C1 segment of cervical spinal cord (tissue), 14 donors: ENCODE measurements around the gene UBAC2.
"Not testable (repeated sequence)": the region's sequence is repeated elsewhere in the genome, so short reads cannot be mapped to it uniquely, and the experiment has no call there.

Source experiments
- DNase-seq, 14 donors: peaks; one replicate each; lab custom pipeline; 2025; lab: John Stamatoyannopoulos, UW

Gene UBAC2

DNA sequence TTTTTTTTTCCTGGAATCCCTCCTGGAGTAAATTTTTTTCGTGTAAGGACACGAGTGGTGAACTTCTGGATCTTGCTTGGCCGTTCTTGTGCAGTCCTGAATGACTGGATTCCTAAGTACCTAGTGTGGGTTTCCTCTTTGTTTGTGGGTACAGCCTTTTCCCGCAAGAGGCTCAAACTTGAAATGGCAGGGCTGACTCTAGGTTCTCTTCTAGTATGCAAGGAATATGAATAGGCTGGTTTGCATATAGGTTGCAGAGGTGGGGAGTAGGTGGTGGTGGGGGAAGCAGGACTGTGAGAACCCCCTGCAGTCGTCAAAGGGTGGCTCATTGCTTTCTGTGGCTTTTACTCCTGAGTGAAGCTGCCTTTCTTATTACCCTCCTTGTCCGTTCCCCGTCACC is 13.6 kb downstream of the UBAC2 start:
- peak in 1 of 14 donors; percentile 20 for DNase-seq

DNA sequence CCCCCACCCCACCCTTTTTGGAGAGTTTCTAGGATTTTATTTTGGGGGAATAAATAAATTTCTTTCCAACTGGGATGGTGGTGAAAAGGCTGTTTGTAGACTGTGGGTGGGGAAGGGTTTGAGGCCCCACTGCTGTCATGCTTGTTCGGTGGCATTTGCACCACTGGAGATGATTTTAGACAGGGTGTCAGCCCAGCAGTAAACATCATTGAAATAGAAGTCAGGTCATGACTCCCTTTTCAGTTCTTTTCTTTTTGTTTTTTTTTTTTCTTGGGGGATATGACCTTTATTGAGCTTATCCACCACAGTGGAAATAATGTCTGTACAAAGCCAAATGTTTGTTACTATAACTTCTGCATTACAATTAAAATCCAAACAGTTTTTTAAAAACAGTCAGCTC is 14.1 kb downstream of the UBAC2 start:
- DNase-seq: no peak

DNA sequence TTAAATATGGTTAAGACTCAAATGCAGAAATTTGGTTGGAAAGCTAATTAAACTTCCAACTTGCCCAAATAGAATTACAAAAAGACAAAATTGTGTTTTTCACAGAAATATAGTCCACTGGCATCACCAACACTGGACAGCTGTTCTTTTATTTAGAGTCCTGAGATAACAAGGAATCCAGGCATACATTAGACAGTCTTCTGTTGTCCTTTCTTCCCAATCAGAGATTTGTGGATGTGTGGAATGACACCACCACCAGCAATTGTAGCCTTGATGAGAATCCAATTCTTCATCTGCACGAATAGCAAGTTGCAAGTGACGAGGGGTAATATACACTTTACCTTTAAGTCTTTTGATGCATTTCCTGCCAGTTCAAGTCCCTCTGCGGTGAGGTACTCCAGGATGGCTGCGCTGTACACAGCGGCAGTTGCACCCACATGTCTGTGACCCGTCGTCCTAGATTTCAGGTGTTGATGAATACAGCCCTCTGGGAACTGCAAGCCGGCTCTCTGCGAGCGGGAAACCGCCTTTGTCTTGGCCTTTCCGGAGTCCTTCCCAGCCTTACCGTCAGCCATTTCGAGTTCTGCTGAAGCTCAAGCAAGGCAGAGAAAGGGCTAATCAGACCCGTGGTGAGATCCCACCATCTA is 14.7 kb downstream of the UBAC2 start:
- peak in 2 of 14 donors; percentile 8 to 75 for DNase-seq

DNA sequence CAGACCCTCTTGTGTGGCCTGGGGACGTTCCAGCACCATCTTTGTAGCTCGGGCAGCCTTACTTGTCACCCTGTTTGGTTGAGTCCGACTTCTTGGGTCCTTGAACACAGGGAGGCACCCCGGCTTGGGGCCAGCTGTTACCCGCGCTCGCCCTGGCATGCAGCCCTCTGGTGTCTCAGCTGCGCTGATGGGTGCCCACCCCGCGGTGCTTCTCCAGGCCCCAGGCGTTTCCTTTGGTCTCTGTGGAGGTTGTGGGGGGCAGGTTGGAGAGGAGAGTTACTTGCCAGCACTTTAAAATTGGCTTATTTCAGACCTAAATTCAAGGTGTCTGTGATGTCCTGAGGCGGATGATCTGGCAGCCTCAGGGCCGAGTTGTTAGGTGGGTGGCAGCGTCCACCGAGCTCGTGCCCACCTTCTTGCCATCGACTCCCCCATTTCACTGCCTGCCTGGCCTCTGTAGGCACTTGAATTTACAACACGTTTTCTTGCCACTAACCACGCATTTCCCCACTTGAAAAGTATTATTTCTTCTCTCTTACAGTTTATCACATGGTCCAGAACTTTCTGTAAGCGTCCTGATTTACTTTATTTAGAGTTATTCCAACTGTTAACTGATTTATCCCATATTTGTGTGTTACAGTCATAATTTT is 16.9 kb downstream of the UBAC2 start:
- DNase-seq: peak in 1 of 14 donors; percentile 29

DNA sequence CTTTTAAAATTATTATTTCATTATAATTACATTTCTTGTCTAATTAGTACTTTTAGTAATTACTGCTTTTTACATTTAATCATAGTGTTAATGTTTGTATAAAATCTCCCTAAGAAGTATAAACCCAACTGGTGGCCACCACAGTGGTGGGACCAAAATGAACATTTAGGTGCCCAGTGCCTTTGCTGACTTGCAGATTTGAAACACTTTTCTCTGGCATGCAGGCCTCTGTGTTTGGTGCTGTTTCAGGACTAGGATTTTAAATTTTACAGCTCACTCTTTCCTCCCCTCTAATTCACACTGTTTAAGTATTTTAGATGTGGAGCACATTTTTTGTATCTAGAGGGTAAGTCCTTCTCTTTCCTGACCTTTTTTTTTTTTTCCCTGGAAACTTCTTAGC is 17.5 kb downstream of the UBAC2 start:
- DNase-seq: no peak

DNA sequence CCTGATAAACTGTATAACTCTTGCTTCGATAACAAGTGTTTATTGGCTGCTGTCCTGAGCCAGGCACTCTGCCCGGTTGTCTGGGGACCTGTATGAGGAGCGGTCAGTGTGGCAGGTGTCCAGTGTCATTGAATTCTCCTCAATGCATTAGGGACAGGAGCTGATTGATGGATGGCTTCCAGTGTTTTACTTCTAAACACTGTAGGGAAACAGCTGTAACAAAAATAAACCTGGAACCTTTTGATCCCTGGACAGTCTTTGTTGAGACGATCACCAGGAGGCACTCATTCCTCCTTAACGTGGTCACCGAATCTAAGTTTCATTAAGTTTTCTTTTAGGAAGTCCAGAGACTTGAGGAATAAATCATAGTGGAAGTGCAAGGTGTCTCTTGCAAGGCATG is 17.9 kb downstream of the UBAC2 start:
- peak in 5 of 14 donors; percentile 17 to 50 (median 29) for DNase-seq

DNA sequence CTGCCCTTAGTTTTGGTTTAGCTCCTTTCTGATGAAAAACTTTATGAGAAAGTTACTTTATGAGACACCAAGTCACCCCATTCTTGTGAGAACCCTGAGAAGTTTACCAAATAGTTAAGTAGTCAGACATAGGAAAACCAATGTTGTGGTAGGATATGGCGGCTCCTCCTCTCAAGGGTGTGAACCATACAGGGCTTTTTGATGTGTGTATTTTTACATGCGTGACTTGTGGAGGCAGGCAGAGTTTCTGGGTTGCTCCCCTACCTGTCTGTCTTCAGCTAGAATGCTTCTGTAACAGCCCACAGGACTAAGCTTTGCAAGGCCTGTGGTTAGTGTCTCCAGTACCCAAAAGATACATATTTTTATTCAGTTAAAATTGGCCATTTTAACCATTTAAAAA is 18.3 kb downstream of the UBAC2 start:
- DNase-seq: no peak

DNA sequence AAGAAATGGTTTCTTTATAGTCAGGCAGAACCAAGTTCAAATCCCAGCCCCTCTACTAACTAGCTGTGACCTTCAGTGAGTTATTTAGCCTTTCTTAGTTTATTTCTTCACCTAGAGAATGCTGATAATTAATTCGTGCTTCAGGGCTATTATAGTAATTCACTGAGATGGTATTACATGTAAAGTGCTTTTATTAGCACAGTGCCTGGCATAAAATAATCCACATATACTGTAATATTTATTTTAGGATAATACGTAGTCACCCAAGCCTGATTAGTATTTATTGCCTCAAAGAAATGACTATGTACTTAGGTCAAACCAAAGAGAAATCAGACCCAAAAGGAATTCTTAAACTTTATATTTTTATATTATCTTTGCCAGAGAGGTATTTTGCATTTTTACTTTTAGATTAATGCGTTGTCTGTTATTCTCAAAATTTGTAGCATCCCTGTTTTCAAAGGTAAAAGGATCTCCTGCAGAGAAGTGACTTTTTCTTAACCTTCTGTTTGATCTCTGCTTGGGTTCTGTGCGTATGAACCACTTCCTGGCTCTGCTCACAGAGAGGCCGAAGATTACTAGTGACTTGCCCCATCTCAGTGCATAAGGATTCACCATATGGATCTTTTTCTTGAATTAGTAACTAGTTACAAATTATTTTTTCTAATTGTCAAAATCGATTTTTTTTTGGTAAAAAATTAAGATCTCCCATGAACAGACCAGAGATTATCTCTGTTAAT is 19.7 kb downstream of the UBAC2 start:
- no peak for DNase-seq

DNA sequence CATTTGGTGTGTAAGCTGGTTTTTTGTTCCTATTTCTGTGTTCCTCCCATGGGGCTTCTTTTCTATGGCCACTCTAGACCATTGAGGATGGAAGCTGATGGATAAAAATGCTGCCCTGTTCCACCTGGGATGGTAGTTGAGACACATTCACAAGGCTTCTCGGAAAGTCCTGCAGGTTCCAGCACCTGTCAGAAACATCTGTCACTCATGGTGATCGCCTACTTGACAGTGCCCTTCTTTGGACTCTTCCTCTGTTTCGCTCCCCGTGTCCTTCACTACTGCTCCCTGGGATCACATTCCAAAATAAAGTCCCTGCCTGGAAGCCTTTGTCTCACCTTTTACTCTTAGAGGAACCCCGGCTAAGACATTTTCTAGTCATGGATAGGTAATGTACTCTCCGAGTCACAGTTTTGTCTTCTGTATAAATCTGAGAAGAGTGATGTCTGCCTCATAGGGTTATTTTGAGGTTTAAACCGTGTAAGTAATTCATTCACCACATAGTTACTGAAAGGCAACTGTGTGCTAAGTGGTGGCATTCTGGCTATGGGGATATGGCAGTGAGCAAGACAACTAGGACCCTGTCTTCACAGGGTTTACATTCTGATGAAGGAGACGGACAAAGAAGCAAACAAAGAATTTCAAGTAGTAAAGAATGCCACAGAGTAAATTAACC is 21.0 kb downstream of the UBAC2 start:
- DNase-seq: no peak

DNA sequence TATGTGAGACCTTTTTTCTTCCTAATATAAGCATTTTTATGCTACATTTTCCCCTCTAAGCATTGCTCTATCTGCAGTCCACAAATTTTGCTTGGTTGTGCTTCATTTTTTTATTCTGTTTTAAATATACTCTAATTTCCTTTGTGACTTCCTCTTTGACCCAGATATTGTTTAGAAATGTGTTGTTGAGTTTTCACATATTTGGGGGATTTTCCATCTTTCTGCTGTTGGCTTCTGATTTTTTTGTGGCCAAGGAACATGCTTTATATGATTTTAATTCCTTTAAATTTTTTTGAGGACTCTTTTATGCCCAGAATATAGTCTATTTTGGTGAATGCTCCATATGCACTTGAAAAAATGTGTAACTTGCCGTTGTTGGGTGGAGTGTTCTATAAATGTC is 22.9 kb downstream of the UBAC2 start:
- no peak for DNase-seq

DNA sequence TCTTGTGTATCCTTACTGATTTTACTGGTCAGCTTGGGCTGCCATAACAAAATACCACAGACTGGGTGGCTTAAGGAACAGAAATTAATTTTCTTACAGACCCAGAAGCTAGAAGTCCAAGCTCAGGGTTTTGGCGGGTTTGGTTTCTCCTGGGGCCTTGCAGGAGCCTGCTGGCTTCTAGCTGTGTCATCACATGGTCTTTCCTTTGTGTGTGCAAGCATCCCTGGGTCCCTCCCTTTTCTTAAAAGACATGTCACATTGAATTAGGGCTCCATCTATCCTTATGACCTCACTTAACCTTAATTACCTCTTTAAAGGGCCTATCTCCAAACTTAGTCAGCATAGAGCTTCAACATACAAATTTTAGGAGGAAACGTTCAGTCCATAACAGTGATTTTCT is 23.4 kb downstream of the UBAC2 start:
- no peak for DNase-seq

DNA sequence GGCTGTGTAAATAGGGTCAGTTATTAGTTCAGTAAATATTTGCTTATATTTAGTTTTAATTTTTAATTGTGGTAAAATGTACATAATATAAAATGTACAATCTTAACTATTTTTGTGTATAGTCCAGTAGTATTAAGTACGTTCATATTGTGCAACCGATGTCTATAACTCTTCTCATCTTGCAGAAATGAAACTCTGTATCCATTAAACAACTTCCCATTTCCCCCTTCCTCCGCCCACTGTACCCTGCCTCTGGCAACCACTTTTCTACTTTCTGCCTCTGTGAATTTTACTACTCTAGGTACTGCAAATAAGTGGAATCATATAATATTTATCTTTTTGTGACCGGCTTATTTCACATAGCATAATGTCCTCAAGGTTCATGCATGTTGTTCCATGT is 24.4 kb downstream of the UBAC2 start:
- DNase-seq: no peak

DNA sequence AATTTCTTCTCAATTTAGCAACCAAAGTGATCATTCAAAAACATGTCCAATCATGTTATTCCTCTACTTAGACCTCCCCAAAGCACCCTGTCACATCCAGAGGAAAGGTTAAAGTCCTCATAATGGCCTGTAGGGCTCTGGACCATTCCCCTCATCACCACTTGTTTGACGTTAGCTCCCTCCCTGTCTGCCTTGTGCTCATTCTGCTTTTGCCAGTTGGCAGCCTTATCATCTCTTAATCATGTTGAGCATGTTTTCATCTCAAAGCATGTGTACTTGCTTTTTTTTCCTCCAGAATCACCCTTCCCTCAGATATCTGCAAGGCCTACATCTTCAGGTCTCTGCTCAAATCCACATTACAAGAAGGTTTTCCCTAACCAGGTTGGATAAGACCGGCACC is 25.9 kb downstream of the UBAC2 start:
- no peak for DNase-seq

DNA sequence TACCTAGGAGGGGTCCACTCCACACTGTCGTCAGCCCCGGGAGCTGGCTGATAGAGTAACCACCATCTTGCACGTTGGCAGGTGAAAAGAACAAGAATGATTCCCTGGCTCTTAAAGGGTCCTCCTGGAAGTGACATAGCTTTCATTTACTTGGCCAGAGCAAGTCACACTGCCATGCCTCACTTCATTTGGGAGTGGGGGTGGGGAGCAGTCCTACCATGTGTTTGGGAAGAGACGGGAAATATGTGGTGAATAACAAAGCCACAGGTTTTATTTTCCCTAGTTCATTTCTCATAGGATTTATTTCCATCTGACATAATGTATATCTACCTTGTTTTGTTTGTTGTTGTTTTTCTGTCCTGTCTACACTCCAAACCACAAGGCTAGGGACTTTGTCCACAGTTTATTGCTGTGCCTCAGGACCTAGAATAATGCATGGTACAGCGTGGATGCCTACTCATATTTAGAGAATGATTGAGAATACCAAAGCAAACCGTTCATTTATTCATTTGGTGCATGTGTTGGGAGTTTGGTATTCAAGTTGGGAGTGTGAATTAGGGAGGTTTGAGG is 26.8 kb downstream of the UBAC2 start:
- no peak for DNase-seq

DNA sequence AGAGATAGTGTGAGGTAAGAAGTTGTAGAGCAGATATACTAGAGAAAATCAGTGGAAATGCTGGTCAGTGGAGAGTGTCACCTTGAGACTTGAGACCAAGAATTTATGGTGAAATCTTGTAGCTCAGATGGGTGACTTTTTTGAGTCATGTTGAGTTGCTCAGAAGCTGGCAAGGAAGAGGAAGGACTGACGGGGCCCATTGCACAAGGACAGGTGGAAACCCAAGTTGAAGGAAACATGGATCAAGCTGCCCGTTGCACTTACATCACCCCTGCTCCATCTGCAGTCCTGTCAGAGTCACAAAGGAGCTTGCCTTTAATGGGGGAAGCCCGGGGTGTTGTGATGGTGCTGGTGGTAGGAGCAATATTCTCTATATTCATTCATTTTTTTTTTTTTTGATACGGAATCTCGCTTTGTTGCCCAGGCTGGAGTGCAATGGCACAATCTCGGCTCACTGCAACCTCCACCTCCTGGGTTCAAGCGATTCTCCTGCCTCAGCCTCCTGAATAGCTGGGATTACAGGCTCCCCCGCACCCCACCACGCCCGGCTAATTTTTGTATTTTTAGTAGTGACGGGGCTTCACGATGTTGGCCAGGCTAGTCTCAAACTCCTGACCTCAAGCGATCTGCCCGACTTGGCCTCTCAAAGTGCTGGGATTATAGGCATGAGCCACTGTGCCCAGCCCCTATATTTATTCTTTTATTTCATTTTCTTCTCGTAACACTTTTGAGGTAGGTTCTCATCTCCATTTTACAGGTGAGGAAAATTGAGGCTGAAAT is 27.4 kb downstream of the UBAC2 start:
- DNase-seq: peak in 1 of 14 donors; percentile 3

DNA sequence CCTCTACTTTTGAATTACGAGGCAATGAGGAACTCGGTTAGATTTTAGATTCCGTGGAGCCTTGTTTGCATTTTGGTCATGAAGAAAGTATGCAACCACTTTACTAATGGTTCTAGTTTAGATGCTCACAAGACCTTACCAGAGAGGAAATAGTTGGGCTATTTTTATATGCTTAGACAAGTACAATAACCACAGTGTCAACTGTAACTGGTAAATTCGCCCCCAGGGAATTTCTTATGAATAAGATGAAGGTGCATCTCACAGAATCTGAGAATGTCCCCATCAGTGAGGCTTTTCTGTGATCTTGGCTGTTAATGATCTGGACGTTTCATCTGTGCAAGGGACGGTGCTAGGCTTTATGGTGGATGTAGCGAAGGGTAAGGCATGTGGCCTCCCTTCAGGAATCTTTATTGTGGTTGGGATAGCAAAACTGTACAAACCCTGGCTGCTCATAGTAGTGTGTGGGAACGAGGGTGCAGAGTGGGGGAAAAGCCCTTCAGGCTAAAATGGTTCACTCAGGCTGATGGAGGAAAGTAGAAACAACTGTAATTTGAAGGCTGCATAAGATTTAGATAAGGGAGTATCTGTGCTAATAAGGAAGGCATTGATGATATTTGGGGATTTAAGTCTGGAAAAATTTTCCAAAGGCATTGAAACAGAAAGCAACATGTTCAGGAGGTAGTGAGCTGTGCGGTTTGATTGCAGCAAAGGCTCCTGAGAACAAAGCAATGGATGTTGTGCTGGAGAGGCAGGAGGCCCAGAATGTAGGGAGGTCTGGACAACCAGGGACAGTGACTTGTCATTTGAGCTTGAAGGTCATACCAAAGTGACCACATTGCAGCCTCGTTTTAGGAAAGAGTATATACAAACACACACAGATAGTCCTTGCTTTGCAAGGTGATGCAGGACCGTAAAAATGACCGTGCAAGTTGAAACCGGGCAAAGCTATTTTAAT is 28.4 kb downstream of the UBAC2 start:
- no peak for DNase-seq

DNA sequence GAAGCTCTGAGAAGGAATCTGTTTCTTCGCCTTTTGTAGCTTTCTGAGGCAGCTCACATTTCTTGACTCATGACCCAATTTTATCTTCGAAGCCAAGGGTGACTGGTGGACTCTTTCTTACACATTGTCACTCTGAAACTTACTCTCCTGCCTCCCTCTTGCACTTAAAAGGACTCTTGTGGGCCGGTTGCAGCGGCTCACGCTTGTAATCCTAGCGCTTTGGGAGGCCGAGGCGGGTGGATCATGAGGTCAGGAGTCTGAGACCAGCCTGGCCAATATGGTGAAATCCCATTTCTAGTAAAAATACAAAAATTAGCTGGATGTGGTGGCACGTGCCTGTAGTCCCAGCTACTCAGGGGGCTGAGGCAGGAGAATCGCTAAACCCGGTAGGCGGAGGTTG is 29.9 kb downstream of the UBAC2 start:
- not testable (repeated sequence) for DNase-seq

DNA sequence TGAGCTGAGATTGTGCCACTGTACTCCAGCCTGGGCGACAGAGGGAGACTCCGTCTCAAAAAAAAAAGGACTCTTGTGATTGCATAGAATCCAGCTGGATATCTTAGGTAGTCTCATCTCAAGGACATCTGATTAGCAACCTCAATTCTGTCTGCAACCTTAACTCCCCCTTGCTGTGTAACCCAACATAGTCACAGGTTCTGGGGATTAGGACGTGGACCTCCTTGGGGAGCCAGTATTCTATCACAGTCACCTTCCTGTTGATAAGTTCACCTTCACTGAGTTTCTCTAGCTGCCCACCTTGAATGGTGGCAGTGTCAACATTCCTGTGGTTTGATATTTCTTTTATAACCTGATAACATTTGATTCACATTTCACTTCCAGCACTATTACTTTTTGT is 30.3 kb downstream of the UBAC2 start:
- no peak for DNase-seq

DNA sequence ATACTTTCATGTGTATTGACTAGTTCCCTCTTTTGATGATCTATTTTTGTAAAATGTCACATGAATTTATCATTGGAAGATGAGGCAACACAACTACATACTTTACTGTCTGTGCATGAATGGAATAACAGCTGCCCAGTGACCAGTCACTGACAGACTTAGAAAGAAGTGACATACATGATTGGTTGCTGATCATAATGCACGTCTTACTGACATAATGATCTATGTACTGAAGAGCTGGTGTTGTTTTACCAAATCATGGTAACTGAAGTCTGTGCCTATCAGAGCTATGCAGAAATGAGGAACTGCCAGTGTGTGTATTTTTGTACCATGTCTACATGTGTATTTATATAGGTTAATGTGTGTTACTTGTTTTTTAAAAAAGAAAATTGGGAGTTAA is 31.1 kb downstream of the UBAC2 start:
- DNase-seq: no peak
